GM18517 (cell line): Measurements from ENCODE around the gene MBD3L4.
"Not testable (repeated sequence)": the region's sequence is repeated elsewhere in the genome, so short reads cannot be mapped to it uniquely, and the experiment has no call there.

Experiments used
- ATAC-seq: cut with Tn5 transposase; IDR thresholded peaks from one replicate; pipeline ENCODE4 v1.9.1; 2021; ENCODE audit warnings: mild to moderate bottlenecking, moderate library complexity; ENCODE audit not compliant: unreplicated experiment

Gene MBD3L4

GRCh38 chr19:7051421-7051820, 11.4 kb upstream of the MBD3L4 start:
- ATAC-seq: not testable (repeated sequence)

GRCh38 chr19:7049021-7049420, 9.0 kb upstream of the MBD3L4 start, which contains the start of gene MBD3L2:
MBD3L2 (plus strand) TSS chr19:7049321; CDS start chr19:7049374, 53 bp downstream.
- ATAC-seq: not testable (repeated sequence)

GRCh38 chr19:7041563-7041962, 1.6 kb upstream of the MBD3L4 start:
- not testable (repeated sequence) for ATAC-seq

- ATAC-seq: not testable (repeated sequence)
Measured at GRCh38 chr19:7030278-7030677, 9.7 kb downstream of the MBD3L4 start, which contains the start of gene MBD3L5. MBD3L5 (plus strand) TSS chr19:7030578; CDS start chr19:7030612, 34 bp downstream.

GRCh38 chr19:7028790-7029189, 11.2 kb downstream of the MBD3L4 start:
- ATAC-seq: not testable (repeated sequence)

- not testable (repeated sequence) for ATAC-seq
Measured at GRCh38 chr19:7021331-7021730, 18.6 kb downstream of the MBD3L4 start, which contains the start of gene MBD3L2B. MBD3L2B (minus strand) TSS chr19:7021431; CDS start chr19:7021397, 34 bp downstream.

- no peak for ATAC-seq
Measured at GRCh38 chr19:7018828-7019227, 21.2 kb downstream of the MBD3L4 start.

GRCh38 chr19:7013678-7014077, 26.3 kb downstream of the MBD3L4 start:
- no peak for ATAC-seq

GRCh38 chr19:7010722-7011593, 29.0 kb downstream of the MBD3L4 start:
- ATAC-seq: no peak

GRCh38 chr19:7007859-7008258, 32.1 kb downstream of the MBD3L4 start:
- no peak for ATAC-seq

GRCh38 chr19:7006135-7006704, 33.8 kb downstream of the MBD3L4 start:
- no peak for ATAC-seq

GRCh38 chr19:7004313-7004931, 35.6 kb downstream of the MBD3L4 start:
- no peak for ATAC-seq

- no peak for ATAC-seq
Measured at GRCh38 chr19:7000816-7001215, 39.2 kb downstream of the MBD3L4 start.

- ATAC-seq: no peak
Measured at GRCh38 chr19:7000333-7000732, 39.6 kb downstream of the MBD3L4 start.

GRCh38 chr19:6999933-7000332, 40.0 kb downstream of the MBD3L4 start:
- no peak for ATAC-seq

GRCh38 chr19:6997679-6998445, 42.1 kb downstream of the MBD3L4 start:
- no peak for ATAC-seq

- ATAC-seq: no peak
Measured at GRCh38 chr19:6996810-6997209, 43.2 kb downstream of the MBD3L4 start.

- no peak for ATAC-seq
Measured at GRCh38 chr19:6995054-6995453, 44.9 kb downstream of the MBD3L4 start.

GRCh38 chr19:6988257-6988656, 51.7 kb downstream of the MBD3L4 start:
- ATAC-seq: no peak

GRCh38 chr19:6987850-6988249, 52.1 kb downstream of the MBD3L4 start:
- ATAC-seq: no peak
